Endothelial cell (in vitro differentiated cells): ENCODE data around the gene STK32A. TPM values are rescaled to one million over a fixed set of nuclear protein-coding genes. Genes with fewer than 3 reads are reported as not detected.

Experiments
- DNase-seq: peaks from one replicate; pipeline ENCODE4 v3.0.0; 2021; ENCODE audit warnings: low spot score
- H3K27ac Mint-ChIP-seq: one replicate; pipeline ENCODE4 v1.8.0; 2021; ENCODE audit warnings: mixed read lengths, inconsistent platforms; ENCODE audit not compliant: unreplicated experiment
- H3K27me3 Mint-ChIP-seq: one replicate; pipeline ENCODE4 v1.8.0; 2021; ENCODE audit warnings: mild to moderate bottlenecking, moderate library complexity, mixed read lengths, inconsistent platforms; ENCODE audit not compliant: unreplicated experiment
- H3K36me3 Mint-ChIP-seq: one replicate; pipeline ENCODE4 v1.8.0; 2021; ENCODE audit warnings: mild to moderate bottlenecking, low read depth, mixed read lengths, inconsistent platforms; ENCODE audit not compliant: unreplicated experiment
- H3K4me1 Mint-ChIP-seq: one replicate; pipeline ENCODE4 v1.8.0; 2021; ENCODE audit warnings: mild to moderate bottlenecking, mixed read lengths, inconsistent platforms; ENCODE audit not compliant: unreplicated experiment
- H3K4me3 Mint-ChIP-seq: one replicate; pipeline ENCODE4 v1.8.0; 2021; ENCODE audit warnings: mild to moderate bottlenecking, mixed read lengths, inconsistent platforms; ENCODE audit not compliant: unreplicated experiment
- H3K9me3 Mint-ChIP-seq: one replicate; pipeline ENCODE4 v1.8.0; 2021; ENCODE audit warnings: mixed read lengths, inconsistent platforms; ENCODE audit not compliant: unreplicated experiment
- total RNA-seq: library from RNA; stranded (reverse); fragmentation: NEBNext Ultra II Directional; extraction: Animal tissue kit (Norgen Biotek cat#: 25700); gene quantifications from one replicate; pipeline ENCODE4 v1.2.1, GENCODE V29; 2021; ENCODE audit not compliant: unreplicated experiment
- TF ChIP-seq, protein P1 (sequence below): fragments of 200-600 bp; sonication (generic); IDR thresholded peaks from one replicate; pipeline ENCODE4 v1.5.0; 2021; ENCODE audit warnings: antibody characterized with exemption; ENCODE audit not compliant: unreplicated experiment

STK32A gene
- total RNA-seq, 1 donor from 2014 or later: 0.87 TPM

DNA sequence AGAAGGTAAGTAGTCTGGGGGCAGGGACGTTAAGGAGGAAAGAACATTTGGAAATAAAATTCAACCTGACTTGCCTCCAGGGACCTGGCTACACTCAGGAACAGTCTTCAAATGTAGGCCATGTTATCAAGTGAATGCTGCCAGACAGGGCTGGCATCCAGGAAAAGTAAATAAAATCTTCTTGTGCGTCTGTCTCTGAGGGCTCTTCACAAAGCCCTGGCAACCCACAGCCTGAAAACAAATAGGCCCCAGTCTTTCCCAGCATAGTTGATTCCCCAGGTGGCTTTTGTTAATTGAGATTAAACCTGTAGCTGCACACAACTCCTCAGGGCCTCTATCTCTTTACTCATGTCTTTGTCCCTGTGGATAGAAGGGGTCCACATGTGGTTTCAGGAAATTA lies 55.4 kb downstream of the STK32A start:
- H3K27ac Mint-ChIP-seq: no peak overlapping the region
- no peak for DNase-seq
- H3K27me3 Mint-ChIP-seq: no peaks in the 10 kb centered on the region
- H3K4me1 Mint-ChIP-seq: no peaks in the 10 kb centered on the region
- TF ChIP-seq, protein P1, sequence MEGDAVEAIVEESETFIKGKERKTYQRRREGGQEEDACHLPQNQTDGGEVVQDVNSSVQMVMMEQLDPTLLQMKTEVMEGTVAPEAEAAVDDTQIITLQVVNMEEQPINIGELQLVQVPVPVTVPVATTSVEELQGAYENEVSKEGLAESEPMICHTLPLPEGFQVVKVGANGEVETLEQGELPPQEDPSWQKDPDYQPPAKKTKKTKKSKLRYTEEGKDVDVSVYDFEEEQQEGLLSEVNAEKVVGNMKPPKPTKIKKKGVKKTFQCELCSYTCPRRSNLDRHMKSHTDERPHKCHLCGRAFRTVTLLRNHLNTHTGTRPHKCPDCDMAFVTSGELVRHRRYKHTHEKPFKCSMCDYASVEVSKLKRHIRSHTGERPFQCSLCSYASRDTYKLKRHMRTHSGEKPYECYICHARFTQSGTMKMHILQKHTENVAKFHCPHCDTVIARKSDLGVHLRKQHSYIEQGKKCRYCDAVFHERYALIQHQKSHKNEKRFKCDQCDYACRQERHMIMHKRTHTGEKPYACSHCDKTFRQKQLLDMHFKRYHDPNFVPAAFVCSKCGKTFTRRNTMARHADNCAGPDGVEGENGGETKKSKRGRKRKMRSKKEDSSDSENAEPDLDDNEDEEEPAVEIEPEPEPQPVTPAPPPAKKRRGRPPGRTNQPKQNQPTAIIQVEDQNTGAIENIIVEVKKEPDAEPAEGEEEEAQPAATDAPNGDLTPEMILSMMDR: no peak
- H3K4me3 Mint-ChIP-seq: no peak overlapping the region
- H3K36me3 Mint-ChIP-seq: peaks cover 1% of the 10 kb centered on the region
- no peaks in the 10 kb centered on the region for H3K9me3 Mint-ChIP-seq

DNA sequence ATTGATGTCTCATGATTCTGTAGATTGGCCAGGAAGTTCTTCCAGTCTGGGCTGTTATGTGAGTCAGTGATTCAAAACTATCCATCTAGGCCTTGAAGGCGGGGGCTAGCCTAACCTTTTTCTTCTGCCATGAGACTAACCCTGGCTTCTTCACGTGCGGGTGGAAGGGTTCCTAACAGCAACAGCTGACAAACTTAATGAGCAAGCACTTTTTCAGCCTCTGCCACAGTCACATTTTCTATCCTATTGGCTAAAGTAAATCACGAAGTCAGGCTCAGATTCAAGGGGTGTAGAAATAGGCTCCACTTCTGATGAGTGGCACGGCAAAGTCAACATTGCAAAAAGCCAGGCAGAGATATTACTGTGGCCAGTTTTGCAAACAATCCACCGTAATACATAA lies 68.4 kb downstream of the STK32A start:
- Mint-ChIP-seq H3K27ac (no peak overlapping the region), H3K4me1 (no peaks in the 10 kb centered on the region), H3K36me3 (no peaks in the 10 kb centered on the region), H3K4me3 (no peak overlapping the region), H3K9me3 (no peaks in the 10 kb centered on the region), H3K27me3 (no peaks in the 10 kb centered on the region)
- TF ChIP-seq, protein P1: no peak
- no peak for DNase-seq

DNA sequence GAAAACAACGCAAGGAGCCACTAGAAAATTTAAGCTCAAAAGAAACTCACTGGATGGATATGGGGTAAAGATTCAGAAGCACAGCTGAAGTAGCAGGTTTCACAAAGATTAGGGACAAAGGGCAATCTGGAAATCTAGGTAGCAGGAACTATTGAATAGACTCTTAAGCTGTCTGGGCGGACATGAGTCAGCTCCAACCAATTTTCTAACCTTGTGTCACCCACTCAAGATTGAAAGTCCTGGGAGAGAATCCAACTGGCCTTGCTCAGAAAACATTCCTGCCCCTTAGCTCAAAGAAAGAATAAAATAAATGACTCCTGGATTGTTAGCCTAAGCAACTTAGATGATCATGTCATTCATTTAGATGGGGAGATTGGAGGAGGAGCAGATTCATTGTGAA lies 69.2 kb downstream of the STK32A start:
- H3K4me1 Mint-ChIP-seq: no peaks in the 10 kb centered on the region
- H3K4me3 Mint-ChIP-seq: no peak overlapping the region
- H3K27me3 Mint-ChIP-seq: no peaks in the 10 kb centered on the region
- no peak overlapping the region for H3K27ac Mint-ChIP-seq
- H3K9me3 Mint-ChIP-seq: no peaks in the 10 kb centered on the region
- no peaks in the 10 kb centered on the region for H3K36me3 Mint-ChIP-seq
- TF ChIP-seq, protein P1: no peak
- no peak for DNase-seq

DNA sequence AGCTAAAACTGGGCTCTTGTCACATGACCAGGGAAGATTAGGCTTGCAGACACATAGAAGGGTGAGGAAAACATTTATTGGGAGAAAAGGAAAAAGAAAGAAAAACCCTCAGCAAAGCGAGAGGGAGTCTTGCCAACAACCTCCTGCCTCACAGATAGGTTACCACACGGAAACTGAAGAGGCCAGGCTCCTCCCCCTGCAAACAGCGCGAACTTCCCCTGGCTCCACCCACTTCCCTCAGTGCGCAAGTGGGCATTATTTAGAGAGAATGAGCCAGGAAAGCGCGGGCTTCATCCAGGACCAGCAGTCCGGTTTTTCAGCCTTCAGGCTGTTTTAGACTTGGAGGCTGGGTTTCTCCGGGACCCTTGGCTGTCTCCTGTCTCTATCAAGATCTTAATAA lies 70.3 kb downstream of the STK32A start:
- Mint-ChIP-seq H3K27me3 (no peaks in the 10 kb centered on the region), H3K4me3 (no peak overlapping the region)

DNA sequence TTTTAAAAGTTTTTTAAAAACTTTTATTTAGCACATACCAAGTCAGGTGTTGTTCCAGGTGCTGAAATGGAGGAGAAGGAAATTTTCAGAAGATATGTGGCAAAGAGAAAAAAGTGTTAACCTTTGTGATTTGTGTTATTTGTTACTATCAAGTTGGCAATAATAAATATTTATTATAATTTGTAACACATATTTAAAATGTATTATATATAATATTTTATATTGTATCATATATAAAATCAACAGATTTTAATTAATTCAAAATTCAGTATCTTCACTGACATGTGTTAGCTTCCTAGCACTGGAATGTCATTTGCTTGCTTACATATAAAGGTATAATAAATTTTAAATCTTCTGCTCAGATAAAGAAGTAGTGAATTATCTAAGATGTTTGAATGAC lies 71.5 kb downstream of the STK32A start:
- H3K27me3 Mint-ChIP-seq: no peaks in the 10 kb centered on the region
- no peaks in the 10 kb centered on the region for H3K36me3 Mint-ChIP-seq
- no peak for DNase-seq
- TF ChIP-seq, protein P1: no peak
- no peak overlapping the region for H3K27ac Mint-ChIP-seq
- H3K4me3 Mint-ChIP-seq: no peak overlapping the region
- H3K9me3 Mint-ChIP-seq: no peaks in the 10 kb centered on the region
- H3K4me1 Mint-ChIP-seq: no peaks in the 10 kb centered on the region

More for the DNA sequence above, 70.3 kb downstream of the STK32A start:
- Mint-ChIP-seq H3K27ac (no peak overlapping the region), H3K4me1 (no peaks in the 10 kb centered on the region), H3K36me3 (no peaks in the 10 kb centered on the region), H3K9me3 (no peaks in the 10 kb centered on the region)
- no peak for DNase-seq
- TF ChIP-seq, protein P1: no peak
